Measurements from ENCODE around the gene JPT2. TPM values are rescaled to one million over a fixed set of nuclear protein-coding genes. Genes with fewer than 3 reads are reported as not detected.

Gene JPT2
- total RNA-seq, 1 donor from 2014 or later: 180 TPM

GRCh38 chr16:1638757-1639156 is 39.3 kb upstream of the JPT2 start:
- Mint-ChIP-seq H3K36me3 (ENCODE audit: low read depth, unreplicated experiment) (peaks cover 58% of the 10 kb centered on the region), H3K4me3 (ENCODE audit: unreplicated experiment) (peak overlapping the region; percentile 78), H3K9me3 (ENCODE audit: unreplicated experiment) (no peaks in the 10 kb centered on the region), H3K4me1 (ENCODE audit: unreplicated experiment) (peaks cover 28% of the 10 kb centered on the region), H3K27me3 (ENCODE audit: unreplicated experiment) (peaks cover 5% of the 10 kb centered on the region), H3K27ac (ENCODE audit: unreplicated experiment) (peak overlapping the region; percentile 77)
- DNase-seq (ENCODE audit: low spot score): no peak
- no peak for TF ChIP-seq CTCF (IDR thresholded peaks at IDR 0.05; ENCODE audit: unreplicated experiment)

GRCh38 chr16:1639282-1639681 is 38.8 kb upstream of the JPT2 start:
- TF ChIP-seq CTCF (IDR thresholded peaks at IDR 0.05; ENCODE audit: unreplicated experiment): no peak
- DNase-seq (ENCODE audit: low spot score): no peak
- peaks cover 3% of the 10 kb centered on the region for H3K27me3 Mint-ChIP-seq (ENCODE audit: unreplicated experiment)
- H3K36me3 Mint-ChIP-seq (ENCODE audit: low read depth, unreplicated experiment): peaks cover 58% of the 10 kb centered on the region
- H3K4me1 Mint-ChIP-seq (ENCODE audit: unreplicated experiment): peaks cover 31% of the 10 kb centered on the region
- peak overlapping the region; percentile 97 for H3K27ac Mint-ChIP-seq (ENCODE audit: unreplicated experiment)
- no peaks in the 10 kb centered on the region for H3K9me3 Mint-ChIP-seq (ENCODE audit: unreplicated experiment)
- peak overlapping the region; percentile 78 for H3K4me3 Mint-ChIP-seq (ENCODE audit: unreplicated experiment)

GRCh38 chr16:1639860-1640259 is 38.2 kb upstream of the JPT2 start:
- peaks cover 34% of the 10 kb centered on the region for H3K4me1 Mint-ChIP-seq (ENCODE audit: unreplicated experiment)

GRCh38 chr16:1640261-1640941 is 37.7 kb upstream of the JPT2 start:
- peak overlapping the region; percentile 97 for H3K27ac Mint-ChIP-seq (ENCODE audit: unreplicated experiment)
- peaks cover 59% of the 10 kb centered on the region for H3K36me3 Mint-ChIP-seq (ENCODE audit: low read depth, unreplicated experiment)
- peak overlapping the region; percentile 19 for H3K4me3 Mint-ChIP-seq (ENCODE audit: unreplicated experiment)
- no peaks in the 10 kb centered on the region for H3K9me3 Mint-ChIP-seq (ENCODE audit: unreplicated experiment)
- TF ChIP-seq CTCF (IDR thresholded peaks at IDR 0.05; ENCODE audit: unreplicated experiment): no peak
- peaks cover 3% of the 10 kb centered on the region for H3K27me3 Mint-ChIP-seq (ENCODE audit: unreplicated experiment)
- DNase-seq (ENCODE audit: low spot score): peak; percentile 24
- H3K4me1 Mint-ChIP-seq (ENCODE audit: unreplicated experiment): peaks cover 34% of the 10 kb centered on the region

More at GRCh38 chr16:1639860-1640259, 38.2 kb upstream of the JPT2 start:
- peaks cover 60% of the 10 kb centered on the region for H3K36me3 Mint-ChIP-seq (ENCODE audit: low read depth, unreplicated experiment)
- H3K27me3 Mint-ChIP-seq (ENCODE audit: unreplicated experiment): peaks cover 3% of the 10 kb centered on the region
- peak; percentile 13 for DNase-seq (ENCODE audit: low spot score)
- peak overlapping the region; percentile 97 for H3K27ac Mint-ChIP-seq (ENCODE audit: unreplicated experiment)
- no peak for TF ChIP-seq CTCF (IDR thresholded peaks at IDR 0.05; ENCODE audit: unreplicated experiment)
- peak overlapping the region; percentile 69 for H3K4me3 Mint-ChIP-seq (ENCODE audit: unreplicated experiment)
- H3K9me3 Mint-ChIP-seq (ENCODE audit: unreplicated experiment): no peaks in the 10 kb centered on the region

GRCh38 chr16:1641261-1641660 is 36.8 kb upstream of the JPT2 start:
- DNase-seq (ENCODE audit: low spot score): no peak
- peaks cover 59% of the 10 kb centered on the region for H3K36me3 Mint-ChIP-seq (ENCODE audit: low read depth, unreplicated experiment)
- TF ChIP-seq CTCF (IDR thresholded peaks at IDR 0.05; ENCODE audit: unreplicated experiment): no peak
- H3K27ac Mint-ChIP-seq (ENCODE audit: unreplicated experiment): peak overlapping the region; percentile 97
- H3K27me3 Mint-ChIP-seq (ENCODE audit: unreplicated experiment): peaks cover 3% of the 10 kb centered on the region
- no peak overlapping the region for H3K4me3 Mint-ChIP-seq (ENCODE audit: unreplicated experiment)
- H3K9me3 Mint-ChIP-seq (ENCODE audit: unreplicated experiment): no peaks in the 10 kb centered on the region
- peaks cover 34% of the 10 kb centered on the region for H3K4me1 Mint-ChIP-seq (ENCODE audit: unreplicated experiment)
